Activated CD8-positive, alpha-beta T cell treated with anti-CD3 and anti-CD28 coated beads for 36 hours (primary cell): Measurements from ENCODE around the gene HSD17B8. TPM values are rescaled to one million over a fixed set of nuclear protein-coding genes. Genes with fewer than 3 reads are reported as not detected.

Experiments
- ATAC-seq: fragments of 200-7000 bp; cut with Tn5 transposase; one replicate; pipeline ENCODE4 v1.10.0; 2021; ENCODE audit warnings: mild to moderate bottlenecking, moderate library complexity
- CTCF ChIA-PET: fragments of 350-600 bp; sonication (Branson Sonifier 250); formaldehyde crosslinking; loops from one replicate; lab custom pipeline; 2021; ENCODE audit warnings: antibody characterized with exemption; lab: Charles Lee
- POLR2A ChIA-PET: fragments of 350-600 bp; sonication (Branson Sonifier 250); formaldehyde crosslinking; loops from one replicate; lab custom pipeline; 2021; ENCODE audit warnings: antibody characterized with exemption; lab: Charles Lee
- DNase-seq: peaks from one replicate; pipeline ENCODE4 v3.0.0-alpha.2; 2020
- H3K27ac Mint-ChIP-seq: one replicate; pipeline ENCODE4 v1.8.0; 2021; ENCODE audit warnings: mild to moderate bottlenecking, mixed read lengths
- H3K27me3 Mint-ChIP-seq: one replicate; pipeline ENCODE4 v1.8.0; 2021; ENCODE audit warnings: mixed read lengths
- H3K36me3 Mint-ChIP-seq: one replicate; pipeline ENCODE4 v1.8.0; 2021; ENCODE audit warnings: low read depth, mixed read lengths
- H3K4me1 Mint-ChIP-seq: one replicate; pipeline ENCODE4 v1.8.0; 2021; ENCODE audit warnings: low read depth, mixed read lengths
- H3K4me3 Mint-ChIP-seq: one replicate; pipeline ENCODE4 v1.8.0; 2021; ENCODE audit warnings: mild to moderate bottlenecking, moderate library complexity, mixed read lengths
- H3K9me3 Mint-ChIP-seq: one replicate; pipeline ENCODE4 v1.8.0; 2021; ENCODE audit warnings: mixed read lengths
- CTCF ChIP-seq: fragments of 200-600 bp; IDR thresholded peaks from one replicate; pipeline ENCODE4 v1.8.0; 2022; ENCODE audit warnings: antibody characterized with exemption, mild to moderate bottlenecking
- intact Hi-C: fragments of 100-400 bp; cut with micrococcal nuclease; formaldehyde crosslinking; loops from one replicate; pipeline ENCODE4 v1.10.0; 2022
- total RNA-seq, 2 experiments: library from RNA; stranded (reverse); gene quantifications; one replicate each; pipeline ENCODE4 v1.2.3, GENCODE V29; 2021

HSD17B8 gene
- total RNA-seq, 2 experiments from 2014 or later, result 40.6 to 42.0 TPM

- peaks cover 1% of the 10 kb centered on the region for H3K27me3 Mint-ChIP-seq
- no peak for DNase-seq
- intact Hi-C loops, result loop anchor here (10.0 kb wide), 1 partner anchor 77 kb away; no protein-coding TSS in a partner anchor
- H3K4me3 Mint-ChIP-seq, result no peak overlapping the region
- no peaks in the 10 kb centered on the region for H3K36me3 Mint-ChIP-seq
- no peak for TF ChIP-seq CTCF
- ATAC-seq, result no peak
- H3K4me1 Mint-ChIP-seq, result no peaks in the 10 kb centered on the region
- CTCF ChIA-PET, result interaction anchor here (0.7 to 1.2 kb wide), 2 partner anchors 29 to 82 kb away, joined by 3 to 4 read pairs; no protein-coding TSS in a partner anchor
- POLR2A ChIA-PET, result no interaction called here
- no peak overlapping the region for H3K27ac Mint-ChIP-seq
- H3K9me3 Mint-ChIP-seq, result no peaks in the 10 kb centered on the region
Observed at GRCh38 chr6:33167374-33168283, 36.8 kb upstream of the HSD17B8 start.

- Mint-ChIP-seq H3K27me3 (peaks cover 1% of the 10 kb centered on the region), H3K36me3 (no peaks in the 10 kb centered on the region), H3K27ac (no peak overlapping the region), H3K9me3 (no peaks in the 10 kb centered on the region), H3K4me1 (no peaks in the 10 kb centered on the region), H3K4me3 (no peak overlapping the region)
- DNase-seq (no peak), ATAC-seq (no peak)
- no peak for TF ChIP-seq CTCF
- CTCF ChIA-PET, result interaction anchor here (0.7 kb wide), 1 partner anchor 81 kb away, joined by 3 read pairs; no protein-coding TSS in a partner anchor
- POLR2A ChIA-PET, result no interaction called here
- intact Hi-C loops, result loop anchor here (10.0 kb wide), 1 partner anchor 77 kb away; no protein-coding TSS in a partner anchor
Observed at GRCh38 chr6:33168284-33168601, 36.2 kb upstream of the HSD17B8 start.

GRCh38 chr6:33168639-33169038 lies 35.8 kb upstream of the HSD17B8 start:
- no peak for DNase-seq
- CTCF ChIA-PET, result no interaction called here
- TF ChIP-seq CTCF, result no peak
- Mint-ChIP-seq H3K27ac (no peak overlapping the region), H3K36me3 (no peaks in the 10 kb centered on the region), H3K9me3 (no peaks in the 10 kb centered on the region), H3K4me1 (no peaks in the 10 kb centered on the region), H3K27me3 (peaks cover 1% of the 10 kb centered on the region), H3K4me3 (no peak overlapping the region)
- POLR2A ChIA-PET, result no interaction called here
- ATAC-seq, result no peak
- intact Hi-C loops, result loop anchor here (10.0 kb wide), 1 partner anchor 76 kb away; no protein-coding TSS in a partner anchor

- DNase-seq, result no peak
- no peak for TF ChIP-seq CTCF
- intact Hi-C loops, result loop anchor here (10.0 kb wide), 1 partner anchor 75 kb away; no protein-coding TSS in a partner anchor
- no peaks in the 10 kb centered on the region for H3K27me3 Mint-ChIP-seq
- no peak for ATAC-seq
- ChIA-PET CTCF (no interaction called here), POLR2A (no interaction called here)
- H3K4me3 Mint-ChIP-seq, result no peak overlapping the region
- H3K36me3 Mint-ChIP-seq, result no peaks in the 10 kb centered on the region
- H3K27ac Mint-ChIP-seq, result no peak overlapping the region
- H3K4me1 Mint-ChIP-seq, result no peaks in the 10 kb centered on the region
- no peaks in the 10 kb centered on the region for H3K9me3 Mint-ChIP-seq
Observed at GRCh38 chr6:33169291-33170175, 34.9 kb upstream of the HSD17B8 start.
